Measurements from ENCODE around the gene HBM.

DNA sequence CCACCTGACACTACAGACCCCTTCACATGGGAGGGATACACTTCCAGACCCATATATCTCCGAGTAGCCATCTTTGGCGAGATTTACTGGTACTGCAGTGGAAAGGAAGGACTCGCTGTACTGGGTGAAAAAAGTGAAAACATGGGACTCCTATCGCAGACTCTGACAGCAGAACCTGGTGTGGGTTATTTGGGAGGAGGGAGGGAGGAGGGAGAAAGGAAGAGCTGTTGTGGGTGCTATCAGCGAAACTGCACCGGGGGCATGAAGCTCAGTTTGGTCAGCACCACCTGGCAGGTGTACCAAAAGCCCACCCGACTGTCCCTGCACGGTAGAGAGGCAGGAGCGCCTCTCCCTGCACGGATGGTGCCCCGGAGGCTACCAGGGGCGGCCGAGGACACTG is 19.4 kb downstream of the HBM start:
- TF ChIP-seq, protein P1, sequence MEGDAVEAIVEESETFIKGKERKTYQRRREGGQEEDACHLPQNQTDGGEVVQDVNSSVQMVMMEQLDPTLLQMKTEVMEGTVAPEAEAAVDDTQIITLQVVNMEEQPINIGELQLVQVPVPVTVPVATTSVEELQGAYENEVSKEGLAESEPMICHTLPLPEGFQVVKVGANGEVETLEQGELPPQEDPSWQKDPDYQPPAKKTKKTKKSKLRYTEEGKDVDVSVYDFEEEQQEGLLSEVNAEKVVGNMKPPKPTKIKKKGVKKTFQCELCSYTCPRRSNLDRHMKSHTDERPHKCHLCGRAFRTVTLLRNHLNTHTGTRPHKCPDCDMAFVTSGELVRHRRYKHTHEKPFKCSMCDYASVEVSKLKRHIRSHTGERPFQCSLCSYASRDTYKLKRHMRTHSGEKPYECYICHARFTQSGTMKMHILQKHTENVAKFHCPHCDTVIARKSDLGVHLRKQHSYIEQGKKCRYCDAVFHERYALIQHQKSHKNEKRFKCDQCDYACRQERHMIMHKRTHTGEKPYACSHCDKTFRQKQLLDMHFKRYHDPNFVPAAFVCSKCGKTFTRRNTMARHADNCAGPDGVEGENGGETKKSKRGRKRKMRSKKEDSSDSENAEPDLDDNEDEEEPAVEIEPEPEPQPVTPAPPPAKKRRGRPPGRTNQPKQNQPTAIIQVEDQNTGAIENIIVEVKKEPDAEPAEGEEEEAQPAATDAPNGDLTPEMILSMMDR (conservative IDR thresholded peaks at IDR 0.05; ENCODE audit: low read depth, low read length), result no peak
- no peak for TF ChIP-seq EZH2 (IDR thresholded peaks at IDR 0.05; ENCODE audit: borderline replicate concordance, low read depth, low read length, poor library complexity, severe bottlenecking)

All from A673 (cell line).